SK-N-MC (cell line): ENCODE results near the gene KPNB1.

Experiments used
- DNase-seq: peaks from one replicate; pipeline ENCODE4 v3.0.0-alpha.2; 2011; ENCODE audit warnings: low read depth, low spot score
- H3K27ac ChIP-seq: fragments of 200-600 bp; sonication (generic); 2 replicates; pipeline ENCODE4 v1.5.1; 2016; ENCODE audit warnings: mixed run types
- H3K36me3 ChIP-seq: fragments of 200-600 bp; sonication (generic); 2 replicates; pipeline ENCODE4 v1.6.1; 2017; ENCODE audit warnings: antibody characterized with exemption, low read length, mixed read lengths; ENCODE audit not compliant: insufficient read depth
- H3K4me3 ChIP-seq: fragments of 200-600 bp; sonication (generic); 2 replicates; pipeline ENCODE4 v1.5.1; 2016
- H3K9ac ChIP-seq: fragments of 200-600 bp; sonication (generic); 2 replicates; pipeline ENCODE4 v1.8.0; 2017; ENCODE audit warnings: mixed run types, mixed read lengths; ENCODE audit not compliant: insufficient read length
- H3K9me3 ChIP-seq: fragments of 200-600 bp; sonication (generic); 2 replicates; pipeline ENCODE4 v1.6.1; 2017; ENCODE audit warnings: low read depth, mild to moderate bottlenecking, antibody characterized with exemption, low read length, moderate library complexity, mixed read lengths
- EZH2 ChIP-seq: fragments of 200-600 bp; sonication (generic); IDR thresholded peaks from one replicate; pipeline ENCODE4 v1.6.1; 2017; ENCODE audit warnings: antibody characterized with exemption
- FOXP2 ChIP-seq: optimal IDR thresholded peaks from 2 replicates; pipeline ENCODE3; 2011; ENCODE audit warnings: mild to moderate bottlenecking, moderate library complexity; ENCODE audit not compliant: insufficient read depth; ENCODE audit errors: extremely low read length, control extremely low read depth
- POLR2AphosphoS5 ChIP-seq: IDR thresholded peaks from 2 replicates; pipeline ENCODE4 v1.6.1; 2012; ENCODE audit warnings: mild to moderate bottlenecking, low read depth, low read length, borderline replicate concordance

Gene KPNB1

GRCh38 chr17:47687748-47688147 lies 38.0 kb downstream of the KPNB1 start:
- Histone ChIP-seq H3K9ac (no peak overlapping the region), H3K27ac (peak overlapping the region; percentile 58), H3K36me3 (peaks cover 29% of the 10 kb centered on the region), H3K9me3 (no peaks in the 10 kb centered on the region), H3K4me3 (no peak overlapping the region)
- DNase-seq = no peak
- TF ChIP-seq FOXP2 (no peak), EZH2 (no peak), POLR2AphosphoS5 (peak; percentile 26; the same call in 1 of the 2 replicates)

GRCh38 chr17:47690121-47690520 lies 40.4 kb downstream of the KPNB1 start:
- TF ChIP-seq EZH2 (no peak), FOXP2 (no peak), POLR2AphosphoS5 (no peak)
- no peak overlapping the region for H3K4me3 ChIP-seq
- no peaks in the 10 kb centered on the region for H3K9me3 ChIP-seq
- H3K9ac ChIP-seq = no peak overlapping the region
- no peak overlapping the region for H3K27ac ChIP-seq
- no peak for DNase-seq
- peaks cover 5% of the 10 kb centered on the region for H3K36me3 ChIP-seq

GRCh38 chr17:47692137-47692894 lies 42.6 kb downstream of the KPNB1 start:
- Histone ChIP-seq H3K9me3 (no peaks in the 10 kb centered on the region), H3K27ac (peak overlapping the region; percentile 54; the same call in 1 of the 2 replicates), H3K4me3 (no peak overlapping the region), H3K9ac (no peak overlapping the region), H3K36me3 (no peaks in the 10 kb centered on the region)
- TF ChIP-seq EZH2 = no peak
- TF ChIP-seq FOXP2 = no peak
- TF ChIP-seq POLR2AphosphoS5 = no peak
- DNase-seq = no peak

GRCh38 chr17:47692895-47693730 lies 43.4 kb downstream of the KPNB1 start:
- H3K9me3 ChIP-seq = no peaks in the 10 kb centered on the region
- H3K36me3 ChIP-seq = no peaks in the 10 kb centered on the region
- peak overlapping the region; percentile 48 for H3K9ac ChIP-seq
- peak overlapping the region; percentile 79 for H3K4me3 ChIP-seq
- DNase-seq = no peak
- TF ChIP-seq FOXP2 (peak; percentile 78), EZH2 (no peak)
- peak overlapping the region; percentile 82 for H3K27ac ChIP-seq

DNA sequence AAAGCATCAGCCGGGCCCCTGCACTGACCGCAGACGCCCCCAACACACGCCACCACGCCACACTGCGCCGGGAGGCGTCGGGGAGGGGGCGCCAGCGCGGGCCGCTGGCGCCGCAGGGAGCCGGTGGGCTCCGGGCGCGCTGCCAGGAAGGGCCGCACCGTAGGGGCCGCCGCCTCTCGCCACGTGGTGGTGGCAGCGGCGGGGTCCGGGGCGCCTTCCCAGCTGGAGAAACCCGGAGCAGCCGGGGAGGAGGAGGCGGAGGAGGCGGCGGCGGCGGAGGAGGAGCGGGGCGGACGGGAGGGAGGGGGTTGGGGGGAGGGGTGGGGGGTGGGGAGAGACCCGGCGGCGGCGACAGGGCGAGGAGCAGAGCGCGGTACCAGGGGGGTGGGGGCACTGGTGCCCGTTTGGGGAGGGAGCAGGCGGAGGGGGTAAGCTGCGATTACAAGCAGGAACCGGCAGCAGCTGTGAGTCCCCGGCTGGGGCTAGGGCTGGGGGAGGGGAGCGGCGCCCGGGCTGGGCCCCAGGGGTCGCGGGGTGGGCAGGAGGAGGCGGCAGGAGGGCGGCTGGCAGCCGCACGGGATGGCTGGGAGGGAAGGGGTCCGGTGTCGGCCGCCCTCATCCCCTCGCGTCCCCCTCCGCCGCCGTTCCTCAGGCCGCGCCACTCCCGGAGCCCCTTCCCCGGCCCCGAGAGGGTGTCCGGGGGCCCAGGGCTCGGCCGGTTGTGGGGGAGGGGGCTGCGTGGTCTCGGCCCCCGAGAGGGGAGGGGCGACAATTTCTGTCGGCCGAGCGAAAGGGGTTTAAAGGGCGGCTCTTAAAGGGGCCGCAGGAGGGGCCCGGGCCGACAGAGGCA lies 44.2 kb downstream of the KPNB1 start, which contains the start of gene TBKBP1:
Gene TBKBP1, plus strand, starts transcription at position 431 of the 850 bp plus-strand sequence. CDS start 1,952 bp downstream, outside the sequence.
- TF ChIP-seq POLR2AphosphoS5 (0 out of 2 replicates have a peak, but pooled peaks have one; percentile 18), EZH2 (no peak)
- Histone ChIP-seq H3K9ac (peak within 1 kb of the TSS; percentile 78), H3K9me3 (no peaks in the 10 kb centered on the region), H3K4me3 (peak within 1 kb of the TSS; percentile 79), H3K27ac (peak within 1 kb of the TSS; percentile 82), H3K36me3 (no peaks in the 10 kb centered on the region; the same call in 1 of the 2 replicates)
- no peak for DNase-seq

DNA sequence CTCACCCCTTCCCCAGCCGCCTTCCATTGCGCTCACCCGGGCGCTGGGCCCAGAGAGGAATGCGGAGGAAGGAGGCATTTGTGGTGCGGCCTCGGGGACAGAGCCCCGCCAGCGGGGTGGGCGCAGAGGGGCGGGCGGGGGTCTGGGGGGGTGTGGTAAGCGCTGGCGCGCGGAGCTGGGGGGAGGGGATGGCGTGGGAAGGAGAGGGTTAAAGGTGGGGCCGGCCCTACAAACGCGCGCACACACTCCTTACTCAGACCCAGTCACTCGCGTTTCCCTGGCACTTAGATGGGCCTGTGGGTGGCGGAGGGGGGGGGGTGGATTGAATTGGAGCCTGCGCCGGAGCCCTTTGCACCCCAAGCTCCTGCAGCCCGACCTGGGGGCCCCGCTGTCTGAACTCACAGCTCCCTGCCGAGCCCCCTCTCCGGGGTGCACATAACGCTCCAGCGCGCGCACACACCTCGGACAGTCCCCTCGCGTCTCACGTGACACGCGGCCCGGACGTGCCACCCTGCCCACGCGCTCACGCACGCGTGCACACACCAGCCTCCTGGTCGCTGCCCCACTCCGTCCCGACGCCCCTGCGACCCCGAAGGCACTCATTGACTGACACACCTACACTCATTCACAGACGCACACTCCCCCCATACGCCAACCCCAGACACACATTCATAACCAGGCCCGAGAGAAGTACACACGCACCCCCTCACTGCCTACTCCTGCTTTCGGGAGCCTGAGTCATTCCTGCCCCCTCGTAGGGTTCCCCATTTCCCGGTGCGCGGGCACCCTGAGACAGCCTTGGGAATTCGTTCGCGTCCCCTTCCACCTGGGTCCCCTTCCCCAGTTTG lies 45.1 kb downstream of the KPNB1 start:
- DNase-seq = no peak
- H3K27ac ChIP-seq = peak overlapping the region; percentile 71
- peaks cover 6% of the 10 kb centered on the region; the same call in 1 of the 2 replicates for H3K36me3 ChIP-seq
- H3K9ac ChIP-seq = peak overlapping the region; percentile 78
- H3K4me3 ChIP-seq = peak overlapping the region; percentile 79
- H3K9me3 ChIP-seq = no peaks in the 10 kb centered on the region
- no peak; the same call in 1 of the 2 replicates for TF ChIP-seq POLR2AphosphoS5
- no peak for TF ChIP-seq EZH2
- TF ChIP-seq FOXP2 = no peak
